B cell (primary cell): ENCODE data around the gene C12orf57. TPM values are rescaled to one million over a fixed set of nuclear protein-coding genes. Genes with fewer than 3 reads are reported as not detected.
A peak's percentile ranks its signal among the peaks of the same experiment; 100 is the strongest.

Experiments used
- ATAC-seq: fragments of 200-7000 bp; cut with Tn5 transposase; one replicate; pipeline ENCODE4 v1.10.0; 2021; ENCODE audit warnings: low read depth, mild to moderate bottlenecking, moderate number of reproducible peaks, moderate library complexity
- CTCF ChIA-PET: fragments of 350-600 bp; sonication (Branson Sonifier 250); formaldehyde crosslinking; loops from one replicate; lab custom pipeline; 2021; ENCODE audit warnings: antibody characterized with exemption, inconsistent platforms; lab: Charles Lee
- POLR2A ChIA-PET: fragments of 350-600 bp; sonication (Branson Sonifier 250); formaldehyde crosslinking; loops from one replicate; lab custom pipeline; 2021; ENCODE audit warnings: antibody characterized with exemption; lab: Charles Lee
- DNase-seq: peaks from one replicate; pipeline ENCODE4 v3.0.0; 2013
- H2AFZ ChIP-seq: 2 replicates; pipeline ENCODE4 v1.6.1; 2012; ENCODE audit warnings: mild to moderate bottlenecking, low read depth, low read length; ENCODE audit not compliant: insufficient read depth, poor library complexity, severe bottlenecking
- H3K27ac ChIP-seq, 2 donors: 1 replicate in 1 of 2; 2 replicates in 1 of 2; pipeline ENCODE4 v1.5.1; 2012 to 2013; ENCODE audit warnings: low read length in 2 of 2, mild to moderate bottlenecking in 2 of 2, moderate library complexity in 1 of 2
- H3K27me3 ChIP-seq, 4 experiments: fragments of 200-600 bp in 1 of 4; sonication (generic) in 1 of 4; replicated peaks in 1 of 4; 1 replicate in 2 of 4; 2 replicates in 2 of 4; pipeline versions ENCODE4 v1.6.1 to v1.7.0; 2013 to 2016; ENCODE audit warnings: low read length in 3 of 4, mild to moderate bottlenecking in 2 of 4, mixed read lengths in 1 of 4, moderate library complexity in 1 of 4; ENCODE audit not compliant: insufficient read depth in 4 of 4, control insufficient read depth in 3 of 4; ENCODE audit errors: control extremely low read depth in 1 of 4
- H3K36me3 ChIP-seq, 2 experiments: replicated peaks in 1 of 2; 1 replicate in 1 of 2; 2 replicates in 1 of 2; pipeline versions ENCODE4 v1.6.1 to v1.7.1; 2013; ENCODE audit warnings: low read length in 1 of 2; ENCODE audit not compliant: insufficient read depth in 2 of 2, control insufficient read depth in 1 of 2; ENCODE audit errors: control extremely low read depth in 1 of 2, extremely low read depth in 1 of 2
- H3K4me1 ChIP-seq, 2 donors: fragments of 200-600 bp in 1 of 2; sonication (generic) in 1 of 2; 1 replicate in 1 of 2; 2 replicates in 1 of 2; pipeline versions ENCODE4 v1.5.1 to v1.6.1; 2013 to 2017; ENCODE audit warnings: low read length in 2 of 2; ENCODE audit not compliant: control insufficient read depth in 2 of 2, insufficient read depth in 2 of 2
- H3K4me2 ChIP-seq: replicated peaks from 2 replicates; pipeline ENCODE3; 2012; ENCODE audit warnings: mild to moderate bottlenecking, low read depth, low read length; ENCODE audit not compliant: poor library complexity, severe bottlenecking
- H3K4me3 ChIP-seq, 5 experiments: fragments of 200-600 bp in 1 of 5; sonication (generic) in 1 of 5; 1 replicate in 3 of 5; 2 replicates in 2 of 5; pipeline versions ENCODE4 v1.5.1 to v1.7.0; 2011 to 2016; ENCODE audit warnings: low read length in 4 of 5, mild to moderate bottlenecking in 4 of 5, low read depth in 2 of 5, control low read depth in 1 of 5, moderate library complexity in 1 of 5; ENCODE audit not compliant: insufficient read depth in 1 of 5; ENCODE audit errors: control extremely low read depth in 1 of 5, extremely low read depth in 1 of 5
- H3K79me2 ChIP-seq: fragments of 200-600 bp; sonication (generic); one replicate; pipeline ENCODE4 v1.6.0; 2016; ENCODE audit warnings: low read length; ENCODE audit not compliant: control insufficient read depth, insufficient read depth
- H3K9ac ChIP-seq: fragments of 200-600 bp; sonication (generic); 2 replicates; pipeline ENCODE4 v1.6.1; 2017; ENCODE audit warnings: mild to moderate bottlenecking, low read length, moderate library complexity
- H3K9me3 ChIP-seq, 3 donors: one replicate each; pipeline versions ENCODE4 v1.6.1 to v1.7.1; 2013; ENCODE audit warnings: low read length in 2 of 3; ENCODE audit not compliant: control insufficient read depth in 2 of 3, insufficient read depth in 1 of 3; ENCODE audit errors: control extremely low read depth in 1 of 3
- H4K20me1 ChIP-seq: 2 replicates; pipeline ENCODE4 v1.6.0; 2012; ENCODE audit warnings: mild to moderate bottlenecking, low read length; ENCODE audit not compliant: insufficient read depth, control insufficient read depth, poor library complexity, severe bottlenecking
- H3K27ac Mint-ChIP-seq: one replicate; pipeline ENCODE4 v1.8.0; 2021; ENCODE audit warnings: mixed read lengths
- H3K27me3 Mint-ChIP-seq: one replicate; pipeline ENCODE4 v1.8.0; 2021; ENCODE audit warnings: mixed read lengths
- H3K4me1 Mint-ChIP-seq: one replicate; pipeline ENCODE4 v1.8.0; 2021; ENCODE audit warnings: mixed read lengths
- H3K4me3 Mint-ChIP-seq: one replicate; pipeline ENCODE4 v1.8.0; 2021; ENCODE audit warnings: mixed read lengths
- H3K9me3 Mint-ChIP-seq: one replicate; pipeline ENCODE4 v1.8.0; 2022; ENCODE audit warnings: mixed read lengths; ENCODE audit not compliant: insufficient read depth
- EZH2 ChIP-seq: IDR thresholded peaks from 2 replicates; pipeline ENCODE4 v1.6.1; 2012; ENCODE audit warnings: borderline replicate concordance, low read depth, mild to moderate bottlenecking, moderate library complexity, low read length; ENCODE audit not compliant: insufficient read depth, poor library complexity, severe bottlenecking
- WGBS: methylation state at CpG from one replicate; pipeline ENCODE4 v1.1.5; 2013; ENCODE audit warnings: missing lambda C conversion rate; ENCODE audit not compliant: insufficient coverage; 5-methylcytosine and 5-hydroxymethylcytosine counted together
- intact Hi-C: fragments of 100-400 bp; cut with micrococcal nuclease; formaldehyde crosslinking; loops from one replicate; pipeline ENCODE4 v1.10.0; 2022
- polyA plus RNA-seq: library from polyadenylated mRNA; depleted of rRNA; stranded (reverse); fragments of >200 nt; gene quantifications from 2 replicates; pipeline ENCODE4 v1.2.3, GENCODE V29; 2012
- total RNA-seq, 2 donors: library from RNA; stranded (reverse); fragments of 120-200 nt in 1 of 2; gene quantifications; 1 replicate in 1 of 2; 2 replicates in 1 of 2; pipeline versions ENCODE4 v1.2.3 to v1.2.4, GENCODE V29; 2013 to 2022
- TF ChIP-seq, protein P1 (sequence below): fragments of 200-600 bp; IDR thresholded peaks from one replicate; pipeline ENCODE4 v1.8.0; 2022; ENCODE audit warnings: antibody characterized with exemption, mild to moderate bottlenecking

The C12orf57 gene
- total and polyA plus RNA-seq, 2 donors (not counting 1 experiment from before 2014, with no cell fraction given), result 90.9 to 460 TPM

DNA sequence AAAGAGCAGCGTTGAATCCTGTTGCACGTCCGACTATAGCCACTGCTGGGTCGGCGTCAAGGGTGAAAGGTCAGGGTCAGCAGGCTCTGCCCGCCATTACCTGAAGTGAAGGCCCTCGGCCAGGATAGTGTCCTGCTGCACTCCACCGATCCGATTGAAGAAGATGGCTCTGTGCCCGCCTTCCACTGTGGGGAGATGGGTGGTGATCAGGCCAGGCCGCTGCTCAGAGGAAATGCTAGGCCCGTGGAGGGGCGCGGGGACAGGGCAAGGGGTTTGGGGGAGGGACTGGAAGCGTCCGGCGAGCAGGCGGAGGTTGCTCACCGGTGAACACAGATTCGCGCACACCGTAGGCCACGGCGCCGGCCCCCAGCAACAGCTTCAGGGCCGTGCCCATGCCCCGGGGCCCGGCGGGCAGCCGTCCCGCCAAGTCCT is 26.3 kb downstream of the C12orf57 start:
- peaks cover 20 to 30% of the 10 kb centered on the region in 2 donors for H3K4me1 ChIP-seq
- H2AFZ ChIP-seq, result peak overlapping the region; percentile 93
- H3K27ac ChIP-seq, result peak overlapping the region; percentile 93 to 94
- DNase-seq (no peak), ATAC-seq (no peak)
- CTCF ChIA-PET, result interaction anchor here (0.5 to 3.0 kb wide), 4 partner anchors 22 to 281 kb away, joined by 4 to 19 read pairs (median 13); partner anchors contain the start of genes C12orf57, RNU7-1 and ZNF384
- POLR2A ChIA-PET, result interaction anchor here (0.9 to 3.0 kb wide), 5 partner anchors 10 to 32 kb away, joined by 3 to 23 read pairs (median 5); partner anchors contain the start of genes C12orf57 and RNU7-1
- H3K27me3 ChIP-seq, result no peaks in the 10 kb centered on the region
- peak overlapping the region; percentile 100 for H3K27ac Mint-ChIP-seq
- H3K4me2 ChIP-seq, result peak overlapping the region; percentile 94
- no peaks in the 10 kb centered on the region for H3K27me3 Mint-ChIP-seq
- no peaks in the 10 kb centered on the region for H3K9me3 ChIP-seq
- peaks cover 38% of the 10 kb centered on the region for H3K4me1 Mint-ChIP-seq
- H3K79me2 ChIP-seq, result peaks cover 73% of the 10 kb centered on the region
- H3K4me3 Mint-ChIP-seq, result peak overlapping the region; percentile 100
- under 1% methylated on average over 31 of the region's 31 CpGs for WGBS
- intact Hi-C loops, result loop anchor here (1.0 to 2.0 kb wide), 10 partner anchors 26 to 219 kb away; partner anchors contain the start of genes C12orf57, C1RL, LPCAT3 and LRRC23
- H3K36me3 ChIP-seq, result peaks cover 0 to 56% of the 10 kb centered on the region in 2 experiments
- H3K9ac ChIP-seq, result peak overlapping the region; percentile 96
- H3K4me3 ChIP-seq, result peak overlapping the region; percentile 83 to 99 (median 98)
- TF ChIP-seq, protein P1, sequence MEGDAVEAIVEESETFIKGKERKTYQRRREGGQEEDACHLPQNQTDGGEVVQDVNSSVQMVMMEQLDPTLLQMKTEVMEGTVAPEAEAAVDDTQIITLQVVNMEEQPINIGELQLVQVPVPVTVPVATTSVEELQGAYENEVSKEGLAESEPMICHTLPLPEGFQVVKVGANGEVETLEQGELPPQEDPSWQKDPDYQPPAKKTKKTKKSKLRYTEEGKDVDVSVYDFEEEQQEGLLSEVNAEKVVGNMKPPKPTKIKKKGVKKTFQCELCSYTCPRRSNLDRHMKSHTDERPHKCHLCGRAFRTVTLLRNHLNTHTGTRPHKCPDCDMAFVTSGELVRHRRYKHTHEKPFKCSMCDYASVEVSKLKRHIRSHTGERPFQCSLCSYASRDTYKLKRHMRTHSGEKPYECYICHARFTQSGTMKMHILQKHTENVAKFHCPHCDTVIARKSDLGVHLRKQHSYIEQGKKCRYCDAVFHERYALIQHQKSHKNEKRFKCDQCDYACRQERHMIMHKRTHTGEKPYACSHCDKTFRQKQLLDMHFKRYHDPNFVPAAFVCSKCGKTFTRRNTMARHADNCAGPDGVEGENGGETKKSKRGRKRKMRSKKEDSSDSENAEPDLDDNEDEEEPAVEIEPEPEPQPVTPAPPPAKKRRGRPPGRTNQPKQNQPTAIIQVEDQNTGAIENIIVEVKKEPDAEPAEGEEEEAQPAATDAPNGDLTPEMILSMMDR, result no peak
- TF ChIP-seq EZH2, result no peak
- peaks cover 26% of the 10 kb centered on the region for H4K20me1 ChIP-seq
- no peaks in the 10 kb centered on the region for H3K9me3 Mint-ChIP-seq

DNA sequence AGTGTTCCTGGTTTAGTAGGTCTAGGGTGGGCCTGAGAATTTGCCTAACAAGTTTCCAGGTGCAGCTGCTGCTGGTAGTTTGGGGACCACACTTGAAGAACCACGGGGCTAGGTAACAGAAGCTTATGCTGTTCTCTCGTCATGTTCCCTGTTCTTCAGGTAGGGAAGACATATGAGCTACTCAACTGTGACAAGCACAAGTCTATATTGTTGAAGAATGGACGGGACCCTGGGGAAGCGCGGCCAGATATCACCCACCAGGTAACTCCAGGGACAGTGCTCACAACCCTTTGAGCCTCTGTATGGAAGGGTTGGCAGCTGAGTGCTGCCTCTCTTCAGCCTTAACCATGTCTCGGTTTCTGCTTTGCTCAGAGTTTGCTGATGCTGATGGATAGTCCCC is 30.4 kb downstream of the C12orf57 start:
- H3K79me2 ChIP-seq, result peaks cover 53% of the 10 kb centered on the region

More for the DNA sequence above, 30.4 kb downstream of the C12orf57 start:
- Histone ChIP-seq H3K27ac (no peak overlapping the region), H4K20me1 (peaks cover 20% of the 10 kb centered on the region), H3K36me3 (peaks cover 1 to 48% of the 10 kb centered on the region in 2 experiments), H2AFZ (no peak overlapping the region), H3K4me3 (no peak overlapping the region), H3K4me2 (no peak overlapping the region), H3K4me1 (peaks cover 14 to 19% of the 10 kb centered on the region in 2 donors), H3K9me3 (no peaks in the 10 kb centered on the region), H3K27me3 (no peaks in the 10 kb centered on the region), H3K9ac (no peak overlapping the region)
- no peak for DNase-seq
- WGBS, result 80% methylated on average over 6 of the region's 6 CpGs
- Mint-ChIP-seq H3K27me3 (no peaks in the 10 kb centered on the region), H3K4me1 (peaks cover 27% of the 10 kb centered on the region), H3K27ac (no peak overlapping the region), H3K9me3 (no peaks in the 10 kb centered on the region), H3K4me3 (no peak overlapping the region)
- no peak for TF ChIP-seq EZH2
- TF ChIP-seq, protein P1, result no peak
- intact Hi-C loops, result no loop called here
- ChIA-PET POLR2A (no interaction called here), CTCF (interaction anchor here (0.8 to 2.3 kb wide), 5 partner anchors 30 to 145 kb away, joined by 3 to 9 read pairs (median 3); partner anchors contain the start of genes C12orf57 and RNU7-1)
- no peak for ATAC-seq
